HG03439 (cell line): ENCODE measurements around the gene CEACAM19.
"Not testable (repeated sequence)": the region's sequence is repeated elsewhere in the genome, so short reads cannot be mapped to it uniquely, and the experiment has no call there.

Experiments
- ATAC-seq: cut with Tn5 transposase; IDR thresholded peaks from one replicate; pipeline ENCODE4 v1.9.1; 2021; ENCODE audit warnings: mild to moderate bottlenecking, moderate library complexity; ENCODE audit not compliant: unreplicated experiment

The CEACAM19 gene

DNA sequence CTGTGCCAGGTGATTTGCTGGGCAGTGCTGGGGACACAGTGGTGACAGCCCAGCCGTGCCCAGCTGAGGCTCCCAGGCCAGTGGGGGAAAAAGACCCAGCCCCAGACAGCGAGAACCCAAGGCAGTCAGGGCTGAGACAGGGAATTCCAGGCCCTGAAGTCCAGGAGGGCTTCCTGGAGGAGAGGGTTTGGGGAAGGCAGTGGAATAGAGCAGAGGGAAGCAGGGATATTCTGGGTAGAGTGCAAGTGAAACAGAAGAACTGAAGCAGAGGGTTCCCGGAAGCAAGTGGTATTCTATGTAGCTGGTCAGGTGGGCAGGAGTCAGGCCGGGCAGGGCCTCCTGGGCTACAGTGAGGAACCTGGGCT is 26.4 kb downstream of the CEACAM19 start:
- ATAC-seq = no peak

DNA sequence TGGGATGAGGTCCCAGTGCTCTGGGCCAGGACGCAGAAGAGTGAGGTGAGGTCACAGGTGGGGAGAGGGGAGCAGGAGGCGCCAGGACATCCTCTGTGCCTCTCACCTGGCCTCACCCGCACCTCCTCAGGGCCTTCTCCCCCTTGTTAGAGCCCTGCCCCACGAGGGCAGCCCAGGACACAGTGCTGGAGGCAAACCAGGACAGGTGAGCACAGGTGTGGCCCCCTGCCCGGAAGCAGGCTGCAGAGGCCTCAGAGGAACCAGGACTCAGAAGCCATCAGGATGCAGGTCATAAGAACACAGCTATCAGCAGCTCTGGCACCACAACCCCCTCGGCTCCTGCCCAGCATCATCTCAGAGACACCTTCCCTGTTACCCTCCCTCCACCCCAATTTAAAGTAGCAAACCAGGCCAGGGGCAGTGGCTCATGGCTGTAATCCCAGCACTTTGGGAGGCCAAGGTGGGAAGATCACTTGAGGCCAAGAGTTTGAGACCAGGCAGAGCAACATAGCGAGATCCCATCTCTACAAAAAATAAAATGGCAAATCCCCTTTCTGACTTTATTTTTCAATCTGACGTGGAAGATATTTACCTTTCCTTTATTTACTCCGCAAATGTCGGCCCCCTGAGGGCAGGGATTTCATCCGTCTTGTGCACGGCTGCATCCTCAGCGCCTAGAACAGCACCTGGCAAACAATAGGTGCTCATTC is 27.4 kb downstream of the CEACAM19 start, which contains the start of gene CEACAM16:
Gene CEACAM16, plus strand, starts transcription at position 660 of the 710 bp plus-strand sequence. CDS start 2,306 bp downstream, outside the sequence.
- ATAC-seq = no peak

- ATAC-seq = no peak
Observed at GRCh38 chr19:44700547-44700946, 29.3 kb downstream of the CEACAM19 start.

GRCh38 chr19:44701228-44701627 is 29.9 kb downstream of the CEACAM19 start:
- no peak for ATAC-seq

DNA sequence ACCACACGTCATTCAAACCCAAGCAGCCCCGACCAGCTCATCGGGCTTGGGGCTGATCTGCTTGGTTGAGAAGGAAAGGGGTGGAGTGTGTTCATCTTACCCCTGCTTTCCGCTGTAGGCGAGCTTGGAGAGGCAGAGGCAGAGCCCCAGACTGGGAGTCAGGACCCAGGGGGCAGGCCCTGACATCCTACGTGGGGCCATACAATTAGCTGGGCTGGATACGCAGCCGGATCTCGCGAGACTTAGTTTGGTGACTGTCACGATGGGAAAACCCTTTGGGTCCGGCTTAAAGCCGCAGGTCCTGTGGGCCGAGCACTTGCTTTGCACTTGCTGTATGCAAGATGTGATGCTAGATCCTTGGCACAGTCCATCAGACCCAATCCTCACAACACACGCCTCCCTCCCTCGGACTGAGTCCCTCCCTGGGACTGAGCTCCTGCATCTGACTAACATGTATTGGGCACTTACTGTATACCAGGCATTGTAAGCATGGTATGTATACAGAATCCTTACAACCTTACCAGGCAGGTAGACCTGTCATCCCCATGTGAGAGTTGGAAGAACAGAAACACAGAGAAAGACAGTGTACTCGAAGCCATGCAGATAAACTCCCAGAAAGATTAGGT is 31.4 kb downstream of the CEACAM19 start:
- ATAC-seq = no peak

DNA sequence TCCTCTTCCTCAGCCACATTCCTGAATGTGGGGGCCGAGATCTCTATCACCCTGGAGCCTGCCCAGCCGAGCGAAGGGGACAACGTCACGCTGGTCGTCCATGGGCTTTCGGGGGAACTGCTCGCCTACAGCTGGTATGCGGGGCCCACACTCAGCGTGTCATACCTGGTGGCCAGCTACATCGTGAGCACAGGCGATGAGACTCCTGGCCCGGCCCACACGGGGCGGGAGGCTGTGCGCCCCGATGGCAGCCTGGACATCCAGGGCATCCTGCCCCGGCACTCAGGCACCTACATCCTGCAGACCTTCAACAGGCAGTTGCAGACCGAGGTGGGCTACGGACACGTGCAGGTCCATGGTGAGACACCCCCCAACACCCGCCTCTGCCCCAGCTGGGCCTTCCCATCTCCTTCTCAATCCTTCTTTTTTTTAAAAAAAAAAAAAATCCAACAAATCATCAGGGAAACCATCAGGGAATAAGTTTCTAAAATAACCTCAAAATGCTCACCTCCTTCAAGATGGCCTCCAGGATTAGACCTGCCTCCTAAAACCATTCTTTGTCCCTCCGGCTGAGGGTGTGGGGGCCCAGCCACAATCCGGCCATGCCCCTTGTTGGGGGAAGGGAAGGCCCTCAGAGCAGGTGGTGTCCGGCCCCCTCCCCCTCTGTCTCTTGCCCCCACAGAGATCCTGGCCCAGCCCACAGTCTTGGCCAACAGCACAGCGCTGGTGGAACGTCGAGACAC is 32.2 kb downstream of the CEACAM19 start:
- no peak for ATAC-seq

- no peak for ATAC-seq
Observed at GRCh38 chr19:44704982-44705381, 33.7 kb downstream of the CEACAM19 start.

DNA sequence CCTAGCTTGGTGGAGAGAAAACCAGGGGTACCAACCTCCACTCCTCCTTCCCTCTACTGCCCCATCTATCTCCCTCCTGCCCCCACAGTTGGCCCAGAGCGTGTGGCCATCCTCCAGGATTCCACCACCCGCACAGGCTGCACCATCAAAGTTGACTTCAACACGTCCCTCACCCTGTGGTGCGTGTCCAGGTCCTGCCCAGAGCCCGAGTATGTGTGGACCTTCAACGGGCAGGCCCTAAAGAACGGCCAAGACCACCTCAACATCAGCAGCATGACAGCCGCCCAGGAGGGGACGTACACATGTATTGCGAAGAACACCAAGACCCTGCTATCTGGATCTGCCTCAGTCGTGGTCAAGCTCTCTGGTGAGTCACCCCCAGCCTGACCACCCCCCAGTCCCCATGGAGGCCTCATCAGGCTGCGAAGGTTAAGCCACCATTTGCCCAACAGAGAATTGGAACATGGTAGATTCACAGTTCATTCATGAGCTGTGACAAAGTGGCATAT is 34.3 kb downstream of the CEACAM19 start:
- no peak for ATAC-seq

GRCh38 chr19:44706506-44707236 is 35.4 kb downstream of the CEACAM19 start:
- no peak for ATAC-seq

GRCh38 chr19:44707794-44708193 is 36.5 kb downstream of the CEACAM19 start:
- no peak for ATAC-seq

- ATAC-seq = no peak
Observed at GRCh38 chr19:44708940-44709339, 37.7 kb downstream of the CEACAM19 start.

DNA sequence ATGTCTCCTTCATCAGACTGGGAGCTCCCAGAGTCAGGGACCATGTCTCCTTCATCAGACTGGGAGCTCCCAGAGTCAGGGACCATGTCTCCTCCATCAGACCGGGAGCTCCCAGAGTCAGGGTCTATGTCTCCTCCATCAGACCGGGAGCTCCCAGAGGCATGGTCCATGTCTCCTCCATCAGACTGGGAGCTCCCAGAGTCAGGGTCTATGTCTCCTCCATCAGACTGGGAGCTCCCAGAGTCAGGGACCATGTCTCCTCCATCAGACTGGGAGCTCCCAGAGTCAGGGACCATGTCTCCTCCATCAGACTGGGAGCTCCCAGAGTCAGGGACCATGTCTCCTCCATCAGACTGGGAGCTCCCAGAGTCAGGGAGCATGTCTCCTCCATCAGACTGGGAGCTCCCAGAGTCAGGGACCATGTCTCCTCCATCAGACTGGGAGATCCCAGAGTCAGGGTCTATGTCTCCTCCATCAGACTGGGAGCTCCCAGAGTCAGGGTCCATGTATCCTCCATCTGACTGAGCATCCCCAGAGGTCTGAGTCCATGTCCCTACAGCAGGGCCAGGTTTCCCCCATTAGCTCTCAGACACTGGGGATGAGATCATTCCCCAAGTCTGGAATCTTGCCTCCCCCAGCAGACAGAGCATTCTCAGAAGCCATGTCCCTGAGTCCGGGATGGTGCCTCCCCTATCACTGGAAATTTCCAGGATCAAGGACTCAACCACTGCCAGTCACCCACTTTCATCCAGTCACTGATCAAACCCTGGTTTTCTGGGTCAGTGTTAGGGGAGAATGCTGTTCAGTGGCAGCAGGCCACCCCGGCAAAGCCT is 38.4 kb downstream of the CEACAM19 start:
- ATAC-seq = not testable (repeated sequence)

GRCh38 chr19:44710483-44710882 is 39.2 kb downstream of the CEACAM19 start:
- no peak for ATAC-seq

- no peak for ATAC-seq
Observed at GRCh38 chr19:44712864-44713515, 41.7 kb downstream of the CEACAM19 start.

GRCh38 chr19:44714597-44715169 is 43.4 kb downstream of the CEACAM19 start:
- ATAC-seq = no peak

DNA sequence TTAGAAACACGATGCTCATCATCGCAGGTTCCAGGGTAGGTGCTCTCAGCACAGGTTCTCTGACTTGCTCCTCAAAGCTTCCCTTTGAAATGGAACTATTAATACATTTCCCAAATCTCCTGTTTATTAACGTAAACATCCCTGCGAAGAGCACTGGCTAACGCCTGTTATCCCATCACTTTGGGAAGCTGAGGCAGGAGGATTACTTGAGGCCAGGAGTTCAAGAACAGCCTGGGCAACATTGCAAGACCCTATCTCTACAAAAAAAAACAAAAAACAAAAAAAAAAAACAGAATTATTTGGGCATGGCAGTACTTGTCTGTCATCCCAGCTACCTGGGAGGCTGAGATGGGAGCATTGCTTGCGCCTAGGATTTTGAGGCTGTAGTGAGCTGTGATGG is 46.3 kb downstream of the CEACAM19 start:
- ATAC-seq = no peak

DNA sequence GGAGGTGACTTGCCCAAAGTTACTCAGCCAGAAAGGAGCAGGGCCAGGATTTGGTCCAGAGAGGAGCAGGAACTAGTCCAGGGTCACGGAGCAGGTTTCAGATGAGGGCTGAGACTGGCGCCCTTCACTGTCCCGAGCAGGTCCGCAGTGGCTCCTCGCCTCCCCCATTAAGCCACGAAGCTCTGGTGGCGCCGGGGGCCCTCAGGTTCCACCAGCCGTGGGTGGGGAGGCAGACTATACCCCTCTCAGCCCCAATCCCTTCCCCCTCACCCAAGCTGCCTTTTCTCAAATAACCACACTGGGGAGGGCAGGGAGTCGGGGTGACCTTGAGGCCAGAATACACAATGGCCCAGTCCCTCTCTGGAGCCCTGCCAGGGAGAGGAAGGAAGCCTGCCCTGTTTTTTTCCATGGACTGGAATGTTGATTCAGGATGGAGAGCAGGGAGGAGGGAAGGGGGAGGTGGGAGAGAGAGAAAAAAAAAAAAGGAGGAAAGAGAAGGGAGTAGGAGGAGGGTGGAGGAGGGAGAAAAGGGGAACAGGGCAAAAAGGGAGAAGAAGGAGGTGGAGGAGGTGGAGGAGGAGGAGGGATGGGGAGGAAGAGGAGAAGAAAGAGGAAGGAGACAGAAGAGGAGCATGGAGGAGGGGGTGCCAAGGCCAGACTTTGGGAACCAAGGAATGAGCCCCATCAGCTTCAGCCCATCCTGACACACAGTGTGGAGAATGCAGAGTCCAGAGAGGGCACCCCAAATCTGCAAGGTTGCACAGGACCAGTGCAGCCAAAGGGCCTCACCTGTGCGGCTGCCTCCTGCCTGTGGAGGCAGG is 47.4 kb downstream of the CEACAM19 start:
- no peak for ATAC-seq

GRCh38 chr19:44719262-44719701 is 48.0 kb downstream of the CEACAM19 start:
- ATAC-seq = no peak
